Posterior vena cava (tissue), 2 donors: ENCODE data around the gene ANKMY1. TPM values are rescaled to one million over a fixed set of nuclear protein-coding genes. Genes with fewer than 3 reads are reported as not detected.

Experiments
- microRNA-seq, 2 donors: library from miRNA; unstranded; fragments of <30 nt; microRNA quantifications; one replicate each; pipeline ENCODE4 v1.2.0, GENCODE V29; 2020 to 2021; ENCODE audit warnings: borderline microRNAs expressed in 2 of 2
- total RNA-seq, 2 donors: library from RNA; stranded (reverse); fragmentation: NEBNext Ultra II Directional; extraction: Animal tissue kit (Norgen Biotek cat#: 25700); gene quantifications; one replicate each; pipeline ENCODE4 v1.2.1, GENCODE V29; 2021
- donor health status: DM: yes; HTN: yes; CAD: no.
- donor health status: DM: yes; HTN: yes; CAD: no.

Gene ANKMY1
- total RNA-seq, 2 donors from 2014 or later, result 7.1 to 12.9 TPM

Small RNAs within 50 kb of the gene (microRNA-seq; reads per million reads assigned to microRNA genes)
- 246 to 254 reads per million in 2 donors for gene MIR149

Other genes with a start within 250 kb of the ANKMY1 start
- gene GPC1, start 122.3 kb downstream of the ANKMY1 start, total RNA-seq, result 10 to 100 TPM; 69.5 to 83.1 TPM
- gene DUSP28, start 2.4 kb upstream of the ANKMY1 start, total RNA-seq, result 1 to 10 TPM; 2.0 to 2.3 TPM
- gene RNPEPL1, start 10.5 kb upstream of the ANKMY1 start, total RNA-seq, result 10 to 100 TPM; 47.1 to 49.3 TPM
- 10 to 100 TPM; 18.6 to 22.6 TPM for gene CAPN10, start 28.7 kb upstream of the ANKMY1 start, total RNA-seq
- 1 to 10 TPM; 1.2 to 1.8 TPM for gene GPR35, start 67.5 kb upstream of the ANKMY1 start, total RNA-seq
- gene AQP12B, start 124.9 kb upstream of the ANKMY1 start, total RNA-seq, result under 1 TPM in 1 of 2 donors, not detected in 1; 0.19 TPM
- gene AQP12A, start 133.9 kb upstream of the ANKMY1 start, total RNA-seq, result not detected